RWPE1 (cell line): Measurements from ENCODE around the gene RANBP9.
A peak's percentile ranks its signal among the peaks of the same experiment; 100 is the strongest.

Source experiments
- CTCF ChIA-PET: fragments of 350-600 bp; sonication (Branson Sonifier 250); formaldehyde crosslinking; extraction: SDS; loops from one replicate; lab custom pipeline; 2021; lab: Yijun Ruan, JAX
- POLR2A ChIA-PET: fragments of 400-600 bp; formaldehyde crosslinking; extraction: SDS; loops from one replicate; lab custom pipeline; 2020; ENCODE audit warnings: antibody characterized with exemption; ENCODE audit not compliant: low non-redundant PET; lab: Yijun Ruan, JAX
- DNase-seq: peaks from one replicate; pipeline ENCODE4 v3.0.0; 2012; ENCODE audit warnings: low spot score
- H3K27ac ChIP-seq: fragments of 450-650 bp; 2 replicates; pipeline ENCODE4 v1.5.1; 2017
- CTCF ChIP-seq: fragments of 450-650 bp; conservative IDR thresholded peaks from 2 replicates; pipeline ENCODE4 v1.5.1; 2017; ENCODE audit warnings: low read depth, mild to moderate bottlenecking

Gene RANBP9

GRCh38 chr6:13586603-13587542 is 124.8 kb downstream of the RANBP9 start:
- ChIA-PET CTCF (no interaction called here), POLR2A (no interaction called here)
- H3K27ac ChIP-seq: no peak overlapping the region
- no peak for DNase-seq
- TF ChIP-seq CTCF: no peak

- CTCF ChIA-PET: interaction anchor here (1.1 kb wide), 1 partner anchor 13 kb away, joined by 3 read pairs; no protein-coding TSS in a partner anchor
- TF ChIP-seq CTCF: no peak
- no peak for DNase-seq
- H3K27ac ChIP-seq: no peak overlapping the region
- POLR2A ChIA-PET: no interaction called here
Measured at GRCh38 chr6:13581700-13582229, 129.9 kb downstream of the RANBP9 start.

- TF ChIP-seq CTCF: no peak
- POLR2A ChIA-PET: no interaction called here
- CTCF ChIA-PET: interaction anchor here (0.7 kb wide), 1 partner anchor 500 kb away, joined by 3 read pairs; no protein-coding TSS in a partner anchor
- DNase-seq: no peak
- H3K27ac ChIP-seq: no peak overlapping the region
Measured at GRCh38 chr6:13579911-13580310, 131.7 kb downstream of the RANBP9 start.

GRCh38 chr6:13577926-13578325 is 133.7 kb downstream of the RANBP9 start:
- H3K27ac ChIP-seq: no peak overlapping the region
- ChIA-PET CTCF (no interaction called here), POLR2A (no interaction called here)
- no peak for DNase-seq
- TF ChIP-seq CTCF: no peak

GRCh38 chr6:13576017-13576416 is 135.6 kb downstream of the RANBP9 start:
- no peak for DNase-seq
- no peak overlapping the region for H3K27ac ChIP-seq
- POLR2A ChIA-PET: no interaction called here
- CTCF ChIA-PET: interaction anchor here (1.3 kb wide), 1 partner anchor 16 kb away, joined by 6 read pairs; no protein-coding TSS in a partner anchor
- TF ChIP-seq CTCF: no peak

- peak overlapping the region; percentile 97 for H3K27ac ChIP-seq
- peak; percentile 70; the same call in 1 of the 2 replicates for TF ChIP-seq CTCF
- CTCF ChIA-PET: interaction anchor here (0.6 to 1.4 kb wide), 7 partner anchors 17 to 1602 kb away, joined by 3 to 11 read pairs (median 3); partner anchors contain the start of genes GFOD1 and NOL7
- POLR2A ChIA-PET: interaction anchor here (0.6 to 0.9 kb wide), 4 partner anchors 88 to 274 kb away, joined by 3 read pairs; partner anchors contain the start of gene GFOD1
- no peak for DNase-seq
Measured at GRCh38 chr6:13575377-13575775, 136.3 kb downstream of the RANBP9 start.
